IPS-15b (cell line): Measurements from ENCODE around the gene SHROOM4.

Source experiments
- H3K27me3 ChIP-seq: one replicate; pipeline ENCODE4 v1.6.1; 2013; ENCODE audit warnings: low read length; ENCODE audit not compliant: control insufficient read depth, insufficient read depth
- H3K36me3 ChIP-seq: one replicate; pipeline ENCODE4 v1.6.1; 2013; ENCODE audit warnings: low read length; ENCODE audit not compliant: control insufficient read depth, insufficient read depth
- H3K4me1 ChIP-seq: one replicate; pipeline ENCODE4 v1.6.1; 2013; ENCODE audit warnings: mild to moderate bottlenecking, low read length; ENCODE audit not compliant: control insufficient read depth, insufficient read depth
- H3K4me3 ChIP-seq: one replicate; pipeline ENCODE4 v1.5.1; 2013; ENCODE audit warnings: low read depth, low read length
- H3K9ac ChIP-seq: one replicate; pipeline ENCODE4 v1.6.1; 2013; ENCODE audit warnings: low read depth, mild to moderate bottlenecking, low read length
- H3K9me3 ChIP-seq: one replicate; pipeline ENCODE4 v1.6.1; 2013; ENCODE audit warnings: mild to moderate bottlenecking, low read length; ENCODE audit not compliant: control insufficient read depth, insufficient read depth

SHROOM4 gene

GRCh38 chrX:50726296-50726695, 87.7 kb downstream of the SHROOM4 start:
- Histone ChIP-seq H3K4me1 (peaks cover 5% of the 10 kb centered on the region), H3K4me3 (no peak overlapping the region), H3K9me3 (no peaks in the 10 kb centered on the region), H3K27me3 (no peaks in the 10 kb centered on the region), H3K9ac (no peak overlapping the region), H3K36me3 (no peaks in the 10 kb centered on the region)

DNA sequence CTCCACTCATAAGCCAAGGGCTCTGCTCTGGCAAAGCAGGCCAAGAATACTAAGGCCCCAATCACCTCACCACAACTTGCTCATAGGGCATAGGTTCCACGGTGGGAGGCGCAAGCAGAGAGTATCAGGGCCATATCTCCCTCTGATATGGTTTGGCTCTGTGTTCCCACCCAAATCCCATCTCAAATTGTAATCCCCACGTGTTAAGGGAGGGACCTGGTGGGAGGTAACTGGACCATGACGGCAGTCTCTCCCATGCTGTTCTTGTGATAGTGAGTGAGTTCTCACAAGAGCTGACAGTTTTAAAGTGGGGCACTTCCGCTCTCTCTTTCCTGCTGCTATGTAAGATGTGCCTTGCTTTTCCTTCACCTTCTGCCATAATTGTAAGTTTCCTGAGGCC, 88.7 kb downstream of the SHROOM4 start:
- no peaks in the 10 kb centered on the region for H3K36me3 ChIP-seq
- H3K9ac ChIP-seq, result no peak overlapping the region
- H3K9me3 ChIP-seq, result no peaks in the 10 kb centered on the region
- H3K27me3 ChIP-seq, result no peaks in the 10 kb centered on the region
- H3K4me1 ChIP-seq, result peaks cover 5% of the 10 kb centered on the region
- no peak overlapping the region for H3K4me3 ChIP-seq

DNA sequence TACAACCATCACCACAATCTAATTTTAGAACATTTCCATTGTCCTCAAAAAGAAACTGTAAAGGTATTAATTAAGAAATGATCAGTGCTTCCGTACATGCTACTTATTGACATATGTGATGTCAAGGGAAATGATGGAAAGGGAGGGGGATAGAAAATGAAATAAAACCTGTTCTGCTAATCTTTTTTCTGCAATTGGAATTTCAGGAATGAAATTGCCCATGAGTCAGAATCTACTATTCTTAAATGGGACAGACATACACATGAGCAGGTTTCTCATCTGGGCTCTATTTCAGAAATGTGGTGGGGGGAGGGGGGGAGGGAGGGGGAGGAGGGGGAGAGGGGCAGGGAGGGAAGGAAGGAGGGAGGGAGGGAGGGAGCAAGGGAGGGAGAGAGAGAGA, 91.0 kb downstream of the SHROOM4 start:
- Histone ChIP-seq H3K9ac (no peak overlapping the region), H3K9me3 (no peaks in the 10 kb centered on the region), H3K36me3 (no peaks in the 10 kb centered on the region), H3K4me1 (peaks cover 5% of the 10 kb centered on the region), H3K4me3 (no peak overlapping the region), H3K27me3 (no peaks in the 10 kb centered on the region)

GRCh38 chrX:50721764-50722521, 92.1 kb downstream of the SHROOM4 start:
- H3K4me1 ChIP-seq, result peaks cover 5% of the 10 kb centered on the region
- H3K4me3 ChIP-seq, result no peak overlapping the region
- no peaks in the 10 kb centered on the region for H3K9me3 ChIP-seq
- no peaks in the 10 kb centered on the region for H3K36me3 ChIP-seq
- no peak overlapping the region for H3K9ac ChIP-seq
- H3K27me3 ChIP-seq, result no peaks in the 10 kb centered on the region

DNA sequence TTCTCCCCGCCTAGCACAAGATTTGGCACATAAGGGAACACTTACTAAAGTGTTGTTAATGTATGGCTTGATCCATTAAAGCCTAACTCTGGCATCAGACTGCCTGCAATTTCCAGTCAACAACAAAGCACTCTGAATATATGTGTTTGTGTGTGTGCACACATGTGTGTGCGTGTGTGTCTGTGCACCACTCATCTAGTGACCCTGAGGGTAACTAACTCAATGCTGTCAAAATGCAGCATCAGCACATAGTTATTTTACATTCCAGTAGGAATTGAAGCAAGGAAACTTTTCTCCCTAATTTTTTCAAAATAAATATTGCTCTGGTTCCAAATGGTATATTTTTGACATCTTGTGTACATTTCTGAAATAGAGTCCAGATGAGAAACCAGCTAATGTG, 94.4 kb downstream of the SHROOM4 start:
- Histone ChIP-seq H3K4me1 (peaks cover 2% of the 10 kb centered on the region), H3K27me3 (no peaks in the 10 kb centered on the region), H3K9ac (no peak overlapping the region), H3K9me3 (no peaks in the 10 kb centered on the region), H3K36me3 (no peaks in the 10 kb centered on the region), H3K4me3 (no peak overlapping the region)

- H3K36me3 ChIP-seq, result no peaks in the 10 kb centered on the region
- no peaks in the 10 kb centered on the region for H3K9me3 ChIP-seq
- H3K4me1 ChIP-seq, result peaks cover 2% of the 10 kb centered on the region
- H3K9ac ChIP-seq, result no peak overlapping the region
- no peaks in the 10 kb centered on the region for H3K27me3 ChIP-seq
- H3K4me3 ChIP-seq, result no peak overlapping the region
Measured at GRCh38 chrX:50718776-50719175, 95.2 kb downstream of the SHROOM4 start.

GRCh38 chrX:50716706-50717105, 97.3 kb downstream of the SHROOM4 start:
- no peak overlapping the region for H3K4me3 ChIP-seq
- no peaks in the 10 kb centered on the region for H3K36me3 ChIP-seq
- no peaks in the 10 kb centered on the region for H3K9me3 ChIP-seq
- no peak overlapping the region for H3K9ac ChIP-seq
- H3K27me3 ChIP-seq, result no peaks in the 10 kb centered on the region
- H3K4me1 ChIP-seq, result peaks cover 10% of the 10 kb centered on the region

- Histone ChIP-seq H3K27me3 (no peaks in the 10 kb centered on the region), H3K4me3 (no peak overlapping the region), H3K36me3 (no peaks in the 10 kb centered on the region), H3K9ac (no peak overlapping the region), H3K4me1 (peaks cover 15% of the 10 kb centered on the region), H3K9me3 (no peaks in the 10 kb centered on the region)
Measured at GRCh38 chrX:50712777-50713176, 101.2 kb downstream of the SHROOM4 start.

GRCh38 chrX:50711907-50712306, 102.1 kb downstream of the SHROOM4 start:
- Histone ChIP-seq H3K27me3 (no peaks in the 10 kb centered on the region), H3K9me3 (no peaks in the 10 kb centered on the region), H3K4me1 (peaks cover 15% of the 10 kb centered on the region), H3K9ac (no peak overlapping the region), H3K4me3 (no peak overlapping the region), H3K36me3 (no peaks in the 10 kb centered on the region)

DNA sequence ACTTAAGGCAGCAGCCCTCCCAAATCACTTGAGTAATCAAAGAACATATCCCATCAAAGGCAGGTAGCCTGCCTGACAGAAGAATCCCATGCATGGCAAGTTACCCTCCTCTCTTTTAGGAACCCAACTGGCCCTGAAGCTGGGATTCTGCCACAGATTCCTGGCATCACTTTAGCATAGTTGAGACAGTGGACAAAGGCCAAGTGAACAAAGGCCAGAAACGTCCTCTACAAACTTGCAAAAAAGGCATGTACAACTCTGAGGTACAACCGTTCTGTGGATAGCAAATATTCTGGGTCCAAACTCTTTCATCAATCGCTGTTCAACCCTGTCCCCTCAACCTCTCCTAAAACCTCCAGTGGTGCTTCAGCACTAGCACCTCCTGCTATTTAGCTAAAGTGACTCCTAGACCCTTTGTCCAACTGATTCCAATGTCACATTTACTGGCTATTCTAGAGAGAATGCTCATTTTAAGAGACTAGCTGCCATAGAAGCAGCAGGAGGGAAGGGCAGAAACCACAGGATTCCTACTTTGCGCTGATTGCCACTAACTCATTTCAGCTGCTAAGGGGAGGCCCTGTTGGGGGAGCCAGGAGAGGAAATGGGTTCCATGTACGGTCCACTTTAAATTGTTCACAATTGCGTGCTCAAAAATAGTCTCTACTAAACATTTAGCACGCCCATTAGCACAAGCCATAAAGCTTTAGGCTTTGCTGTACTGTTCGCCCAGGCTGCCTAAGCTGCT, 105.9 kb downstream of the SHROOM4 start:
- no peaks in the 10 kb centered on the region for H3K9me3 ChIP-seq
- peaks cover 17% of the 10 kb centered on the region for H3K4me1 ChIP-seq
- H3K4me3 ChIP-seq, result no peak overlapping the region
- H3K9ac ChIP-seq, result no peak overlapping the region
- H3K36me3 ChIP-seq, result no peaks in the 10 kb centered on the region
- H3K27me3 ChIP-seq, result no peaks in the 10 kb centered on the region

DNA sequence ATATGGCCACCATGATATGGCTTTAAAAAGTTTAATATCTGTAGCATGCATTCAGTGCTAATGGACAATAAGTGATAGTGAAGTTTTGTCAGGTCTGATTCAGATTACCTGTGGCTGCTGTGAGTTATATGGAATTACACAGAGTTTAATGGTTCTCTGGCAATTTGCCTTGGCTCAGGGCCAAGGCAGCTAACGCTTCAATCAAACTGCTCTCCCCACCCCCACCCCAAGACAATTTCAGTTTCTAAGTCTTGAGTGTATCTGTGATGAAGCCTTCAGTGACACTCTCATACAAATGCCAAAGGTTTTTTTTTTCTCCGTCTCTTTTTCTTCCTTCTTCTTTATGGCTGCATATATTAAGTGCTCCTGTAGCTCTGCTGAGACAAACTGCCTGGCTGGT, 106.6 kb downstream of the SHROOM4 start:
- H3K4me1 ChIP-seq, result peaks cover 9% of the 10 kb centered on the region
- H3K36me3 ChIP-seq, result no peaks in the 10 kb centered on the region
- H3K9ac ChIP-seq, result no peak overlapping the region
- no peak overlapping the region for H3K4me3 ChIP-seq
- H3K27me3 ChIP-seq, result no peaks in the 10 kb centered on the region
- H3K9me3 ChIP-seq, result no peaks in the 10 kb centered on the region

DNA sequence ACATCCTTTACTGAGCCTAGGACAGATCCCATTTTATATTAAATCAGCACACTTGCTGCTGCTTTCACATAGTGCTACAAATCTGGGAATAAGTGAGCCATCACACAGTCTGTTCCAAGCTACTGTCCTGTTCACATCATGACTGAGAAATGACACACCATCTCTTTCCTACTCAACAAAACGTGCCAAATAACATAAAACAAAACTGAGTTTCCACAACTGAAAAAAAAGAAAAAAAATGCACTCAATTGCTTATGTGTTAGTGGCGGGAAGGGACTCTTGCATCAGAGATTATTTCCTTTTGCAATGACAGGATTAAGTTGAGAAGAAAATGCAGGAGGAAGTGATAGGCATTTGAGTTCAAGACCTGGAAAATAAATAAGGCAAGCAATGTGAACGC, 109.0 kb downstream of the SHROOM4 start:
- H3K27me3 ChIP-seq, result no peaks in the 10 kb centered on the region
- H3K9me3 ChIP-seq, result no peaks in the 10 kb centered on the region
- no peak overlapping the region for H3K9ac ChIP-seq
- H3K4me1 ChIP-seq, result peaks cover 10% of the 10 kb centered on the region
- no peak overlapping the region for H3K4me3 ChIP-seq
- H3K36me3 ChIP-seq, result no peaks in the 10 kb centered on the region
